ENCODE results near the gene KLRC1. TPM values are rescaled to one million over a fixed set of nuclear protein-coding genes. Genes with fewer than 3 reads are reported as not detected.
"Not testable (repeated sequence)": the region's sequence is repeated elsewhere in the genome, so short reads cannot be mapped to it uniquely, and the experiment has no call there.

The KLRC1 gene
- total RNA-seq, 4 donors from 2014 or later = 0.62 to 1.1 TPM; not detected in 2

DNA sequence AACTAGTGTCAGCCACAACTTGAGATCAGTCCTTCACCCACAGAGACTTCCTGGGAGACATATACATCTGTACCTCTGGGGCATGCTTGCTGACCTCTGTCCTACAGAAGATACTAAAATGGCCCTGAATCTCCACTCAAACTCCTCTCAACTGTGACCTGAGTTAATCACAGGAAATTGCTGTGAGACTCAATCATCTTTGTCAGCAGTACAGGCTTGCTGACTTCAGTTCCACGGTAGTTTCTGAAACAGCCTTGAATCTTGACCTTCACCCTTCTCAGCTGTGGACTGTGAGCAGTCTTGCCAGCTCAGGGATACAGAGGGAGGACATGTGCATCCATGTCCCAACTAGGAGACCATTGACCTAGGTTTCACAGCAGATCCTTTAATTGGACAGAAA, 1.4 kb upstream of the KLRC1 start:
- TF ChIP-seq, protein P1, sequence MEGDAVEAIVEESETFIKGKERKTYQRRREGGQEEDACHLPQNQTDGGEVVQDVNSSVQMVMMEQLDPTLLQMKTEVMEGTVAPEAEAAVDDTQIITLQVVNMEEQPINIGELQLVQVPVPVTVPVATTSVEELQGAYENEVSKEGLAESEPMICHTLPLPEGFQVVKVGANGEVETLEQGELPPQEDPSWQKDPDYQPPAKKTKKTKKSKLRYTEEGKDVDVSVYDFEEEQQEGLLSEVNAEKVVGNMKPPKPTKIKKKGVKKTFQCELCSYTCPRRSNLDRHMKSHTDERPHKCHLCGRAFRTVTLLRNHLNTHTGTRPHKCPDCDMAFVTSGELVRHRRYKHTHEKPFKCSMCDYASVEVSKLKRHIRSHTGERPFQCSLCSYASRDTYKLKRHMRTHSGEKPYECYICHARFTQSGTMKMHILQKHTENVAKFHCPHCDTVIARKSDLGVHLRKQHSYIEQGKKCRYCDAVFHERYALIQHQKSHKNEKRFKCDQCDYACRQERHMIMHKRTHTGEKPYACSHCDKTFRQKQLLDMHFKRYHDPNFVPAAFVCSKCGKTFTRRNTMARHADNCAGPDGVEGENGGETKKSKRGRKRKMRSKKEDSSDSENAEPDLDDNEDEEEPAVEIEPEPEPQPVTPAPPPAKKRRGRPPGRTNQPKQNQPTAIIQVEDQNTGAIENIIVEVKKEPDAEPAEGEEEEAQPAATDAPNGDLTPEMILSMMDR (IDR thresholded peaks at IDR 0.05) = no peak
- no peak for TF ChIP-seq POLR2AphosphoS5 (IDR thresholded peaks at IDR 0.05)
- TF ChIP-seq POLR2A (IDR thresholded peaks at IDR 0.05) = no peak
- TF ChIP-seq EP300 (IDR thresholded peaks at IDR 0.05) = no peak
- Histone ChIP-seq H3K9me3 (peaks cover 0 to 26% (median 0%) of the 10 kb centered on the region in 3 donors), H3K27ac (no peak overlapping the region), H3K36me3 (no peaks in the 10 kb centered on the region), H3K4me3 (no peak overlapping the region), H3K27me3 (no peaks in the 10 kb centered on the region), H3K4me1 (no peaks in the 10 kb centered on the region)
- ATAC-seq = no peak
- 75% methylated on average over 1 of the region's 1 CpG; no CpG with 5 or more reads in 1 of the 2 donors for WGBS, 2 donors (ENCODE audit: low coverage in 1 of 2)

DNA sequence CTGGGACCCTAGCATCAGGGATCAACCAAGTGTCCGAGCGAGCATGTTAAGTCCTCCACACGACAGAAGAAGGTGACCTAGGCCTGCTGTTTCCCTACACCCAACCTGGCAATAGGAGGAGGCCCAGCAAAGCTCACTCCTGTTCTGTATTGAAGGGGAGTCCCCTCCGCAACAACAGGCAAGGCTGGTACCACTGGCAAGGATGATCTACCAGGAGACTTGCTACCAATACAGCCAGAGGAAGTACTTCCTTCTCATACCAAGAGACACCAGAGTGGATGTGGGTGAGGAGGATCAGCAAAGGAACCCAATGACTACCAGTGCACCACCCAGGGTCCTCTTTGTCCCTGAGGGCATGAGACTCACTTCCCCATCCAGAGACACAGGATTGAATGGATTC, 4.9 kb downstream of the KLRC1 start:
- TF ChIP-seq EP300 (IDR thresholded peaks at IDR 0.05) = no peak
- TF ChIP-seq POLR2AphosphoS5 (IDR thresholded peaks at IDR 0.05) = no peak
- TF ChIP-seq, protein P1 (IDR thresholded peaks at IDR 0.05) = no peak
- no peak for TF ChIP-seq POLR2A (IDR thresholded peaks at IDR 0.05)
- 50 to 80% methylated on average over 1 of the region's 4 CpGs for WGBS, 2 donors (ENCODE audit: low coverage in 1 of 2)
- Histone ChIP-seq H3K4me1 (no peaks in the 10 kb centered on the region), H3K9me3 (no peaks in the 10 kb centered on the region), H3K4me3 (no peak overlapping the region), H3K36me3 (no peaks in the 10 kb centered on the region), H3K27ac (no peak overlapping the region), H3K27me3 (no peaks in the 10 kb centered on the region)
- ATAC-seq = no peak

DNA sequence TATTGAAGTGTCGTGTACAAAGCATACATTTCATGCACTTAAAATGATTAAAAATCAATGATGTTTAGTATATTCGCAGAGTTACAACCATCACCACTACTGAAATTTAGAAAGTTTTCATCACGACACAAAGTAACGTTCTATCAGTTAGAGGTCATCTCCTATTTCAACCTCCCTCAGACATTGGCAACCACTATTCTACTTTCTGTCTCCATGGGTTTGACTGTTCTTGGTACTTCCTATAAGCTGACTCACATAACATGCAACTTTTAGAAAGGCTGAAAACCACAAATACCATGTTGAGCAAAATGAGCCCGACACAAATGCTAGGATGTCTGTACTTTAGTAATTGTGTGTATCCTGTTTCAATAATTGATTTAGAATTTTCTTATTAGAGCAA, 7.1 kb downstream of the KLRC1 start:
- not testable (repeated sequence) for H3K4me1 ChIP-seq, H3K27ac ChIP-seq, H3K27me3 ChIP-seq, H3K36me3 ChIP-seq, H3K4me3 ChIP-seq, ATAC-seq, H3K9me3 ChIP-seq
- 76 to 78% methylated on average over 5 of the region's 5 CpGs for WGBS, 2 donors (ENCODE audit: low coverage in 1 of 2)

DNA sequence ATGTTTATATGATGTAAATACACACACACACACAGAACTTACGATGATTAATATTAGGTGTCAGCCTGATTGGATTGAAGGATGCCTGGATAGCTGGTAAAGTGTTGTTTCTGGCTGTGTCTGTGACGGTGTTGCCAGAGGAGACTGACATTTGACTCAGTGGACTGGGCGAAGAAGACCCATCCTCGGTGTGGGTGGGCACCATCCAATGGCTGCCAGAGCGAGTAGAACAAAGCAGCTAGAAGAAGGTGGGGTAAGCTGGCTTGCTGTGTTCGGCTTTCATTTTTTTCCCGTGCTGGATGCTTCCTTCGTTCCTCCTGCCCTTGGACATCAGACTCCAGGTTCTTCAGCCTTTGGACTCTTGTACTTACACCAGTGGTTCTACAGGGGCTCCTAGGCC, 12.0 kb downstream of the KLRC1 start:
- not testable (repeated sequence) for H3K4me1 ChIP-seq, ATAC-seq, H3K9me3 ChIP-seq, H3K36me3 ChIP-seq, H3K27ac ChIP-seq, H3K27me3 ChIP-seq, H3K4me3 ChIP-seq
- 91 to 92% methylated on average over 7 to 8 of the region's 8 CpGs for WGBS, 2 donors (ENCODE audit: low coverage in 1 of 2)

DNA sequence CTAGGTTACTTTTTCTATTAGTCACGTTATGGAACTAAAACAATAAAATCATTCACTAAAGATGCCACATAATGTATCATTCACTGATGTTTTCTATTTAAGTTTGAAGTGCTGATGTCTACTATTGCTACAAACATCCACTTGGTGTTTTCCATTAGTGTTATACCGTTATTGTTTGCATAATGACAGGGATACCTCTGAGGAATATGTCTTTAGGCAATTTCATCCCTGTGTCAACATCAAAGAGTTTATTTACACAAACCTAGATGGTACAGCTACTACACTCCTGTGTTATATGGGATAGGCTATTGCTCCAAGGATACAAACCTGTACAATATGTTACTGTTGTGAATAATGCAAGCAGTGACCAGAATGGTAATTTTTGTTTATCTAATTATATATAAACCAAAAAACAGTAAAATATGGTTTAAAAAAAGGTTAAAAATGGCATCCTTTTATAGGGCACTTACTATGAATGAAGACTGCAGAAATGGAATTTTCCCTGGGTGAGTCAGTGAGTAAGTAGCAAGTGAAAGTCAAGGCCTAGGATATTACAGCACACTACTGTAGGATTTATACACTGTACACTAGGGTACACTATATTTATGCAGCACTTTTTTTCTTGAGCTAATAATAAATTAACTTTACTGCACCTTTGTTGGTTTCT, 13.4 kb downstream of the KLRC1 start:
- H3K4me1 ChIP-seq, H3K27me3 ChIP-seq, ATAC-seq, H3K27ac ChIP-seq, H3K4me3 ChIP-seq, H3K36me3 ChIP-seq, H3K9me3 ChIP-seq: not testable (repeated sequence)
- WGBS, 2 donors (ENCODE audit: low coverage in 1 of 2) = 71 to 78% methylated on average over 1 to 2 of the region's 2 CpGs

DNA sequence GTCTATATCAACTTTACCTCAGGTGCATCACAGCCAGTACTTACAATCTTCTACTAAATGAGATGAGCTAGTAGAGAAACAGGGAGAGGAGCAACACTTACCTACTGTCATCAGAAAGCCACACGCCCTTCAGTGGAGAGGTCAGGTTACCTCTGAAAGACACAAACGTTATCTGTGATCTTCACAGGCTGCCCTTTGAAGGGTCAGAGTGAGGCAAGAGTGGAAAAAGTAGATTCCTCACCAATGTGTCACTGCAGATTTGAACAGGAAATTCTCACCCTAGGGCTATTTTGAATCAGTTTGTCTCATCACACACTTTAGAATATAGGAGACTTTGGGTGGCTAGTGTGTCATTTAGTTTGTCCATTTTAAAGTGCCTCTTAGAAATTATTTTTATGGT, 15.6 kb downstream of the KLRC1 start:
- H3K4me3 ChIP-seq, H3K27me3 ChIP-seq, H3K4me1 ChIP-seq, H3K27ac ChIP-seq, ATAC-seq, H3K9me3 ChIP-seq, H3K36me3 ChIP-seq: not testable (repeated sequence)
- WGBS, 2 donors (ENCODE audit: low coverage in 1 of 2) = no CpG with 5 or more reads among the region's 2 CpGs

DNA sequence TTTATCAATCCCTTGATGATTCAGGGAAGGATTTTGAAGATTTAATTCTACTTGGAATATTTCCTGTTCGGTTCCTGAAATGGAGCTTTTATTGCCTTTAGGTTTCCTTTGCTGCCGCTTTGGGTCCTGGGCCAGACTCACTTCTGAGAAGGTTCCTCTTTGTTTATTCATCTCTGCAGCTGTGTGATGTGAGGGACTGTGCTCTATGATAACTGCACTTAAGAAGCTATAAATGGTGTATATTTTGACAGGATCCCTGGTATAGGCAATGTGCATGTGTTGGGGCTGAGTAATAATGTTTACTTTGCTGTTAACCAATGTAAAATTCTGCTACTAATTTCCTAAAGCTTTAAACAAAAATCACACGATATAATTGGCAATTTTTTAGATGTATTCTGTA, 17.4 kb downstream of the KLRC1 start, which contains the start of gene KLRC2:
KLRC2 (minus strand) TSS at position 195 of the 400 bp plus-strand sequence; CDS start at position 171, 24 bp downstream.
- not testable (repeated sequence) for H3K36me3 ChIP-seq, ATAC-seq, H3K9me3 ChIP-seq, H3K27ac ChIP-seq, H3K4me3 ChIP-seq, H3K4me1 ChIP-seq, H3K27me3 ChIP-seq
- 19 to 40% methylated on average over 3 of the region's 3 CpGs for WGBS, 2 donors (ENCODE audit: low coverage in 1 of 2)

DNA sequence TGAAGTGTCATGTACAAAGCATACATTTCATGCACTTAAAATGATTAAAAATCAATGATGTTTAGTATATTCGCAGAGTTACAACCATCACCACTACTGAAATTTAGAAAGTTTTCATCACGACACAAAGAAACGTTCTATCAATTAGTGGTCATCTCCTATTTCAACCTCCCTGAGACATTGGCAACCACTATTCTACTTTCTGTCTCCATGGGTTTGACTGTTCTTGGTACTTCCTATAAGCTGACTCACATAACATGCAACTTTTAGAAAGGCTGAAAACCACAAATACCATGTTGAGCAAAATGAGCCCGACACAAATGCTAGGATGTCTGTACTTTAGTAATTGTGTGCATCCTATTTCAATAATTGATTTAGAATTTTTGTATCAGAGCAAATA, 22.6 kb downstream of the KLRC1 start:
- not testable (repeated sequence) for H3K36me3 ChIP-seq, H3K4me3 ChIP-seq, H3K27me3 ChIP-seq, H3K4me1 ChIP-seq, H3K9me3 ChIP-seq, H3K27ac ChIP-seq, ATAC-seq
- 88 to 91% methylated on average over 4 of the region's 4 CpGs for WGBS, 2 donors (ENCODE audit: low coverage in 1 of 2)

DNA sequence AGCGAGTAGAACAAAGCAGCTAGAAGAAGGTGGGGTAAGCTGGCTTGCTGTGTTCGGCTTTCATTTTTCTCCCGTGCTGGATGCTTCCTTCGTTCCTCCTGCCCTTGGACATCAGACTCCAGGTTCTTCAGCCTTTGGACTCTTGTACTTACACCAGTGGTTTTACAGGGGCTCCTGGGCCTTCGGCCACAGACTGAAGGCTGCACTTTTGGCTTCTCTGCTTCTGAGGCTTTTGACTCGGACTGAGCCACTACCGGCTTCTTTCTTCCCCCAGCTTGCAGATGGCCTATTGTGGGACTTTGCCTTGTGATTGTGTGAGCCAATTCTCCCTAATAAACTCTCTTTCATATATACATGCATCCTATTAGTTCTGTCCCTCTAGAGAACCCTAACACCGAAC, 27.2 kb downstream of the KLRC1 start:
- H3K4me3 ChIP-seq, H3K27ac ChIP-seq, H3K9me3 ChIP-seq, H3K36me3 ChIP-seq, H3K4me1 ChIP-seq, ATAC-seq, H3K27me3 ChIP-seq: not testable (repeated sequence)
- 76 to 89% methylated on average over 5 to 8 of the region's 8 CpGs for WGBS, 2 donors (ENCODE audit: low coverage in 1 of 2)

DNA sequence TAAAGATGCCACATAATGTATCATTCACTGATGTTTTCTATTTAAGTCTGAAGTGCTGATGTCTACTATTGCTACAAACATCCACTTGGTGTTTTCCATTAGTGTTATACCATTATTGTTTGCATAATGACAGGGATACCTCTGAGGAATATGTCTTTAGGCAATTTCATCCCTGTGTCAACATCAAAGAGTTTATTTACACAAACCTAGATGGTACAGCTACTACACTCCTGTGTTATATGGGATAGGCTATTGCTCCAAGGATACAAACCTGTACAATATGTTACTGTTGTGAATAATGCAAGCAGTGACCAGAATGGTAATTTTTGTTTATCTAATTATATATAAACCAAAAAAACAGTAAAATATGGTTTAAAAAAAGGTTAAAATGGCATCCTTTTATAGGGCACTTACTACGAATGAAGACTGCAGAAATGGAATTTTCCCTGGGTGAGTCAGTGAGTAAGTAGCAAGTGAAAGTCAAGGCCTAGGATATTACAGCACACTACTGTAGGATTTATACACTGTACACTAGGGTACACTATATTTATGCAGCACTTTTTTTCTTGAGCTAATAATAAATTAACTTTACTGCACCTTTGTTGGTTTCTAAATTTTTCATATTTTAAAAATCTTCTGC, 28.8 kb downstream of the KLRC1 start:
- H3K27me3 ChIP-seq, H3K4me3 ChIP-seq, H3K36me3 ChIP-seq, H3K4me1 ChIP-seq, H3K9me3 ChIP-seq, ATAC-seq, H3K27ac ChIP-seq: not testable (repeated sequence)
- no CpG with 5 or more reads among the region's 1 CpG for WGBS, 2 donors (ENCODE audit: low coverage in 1 of 2)

DNA sequence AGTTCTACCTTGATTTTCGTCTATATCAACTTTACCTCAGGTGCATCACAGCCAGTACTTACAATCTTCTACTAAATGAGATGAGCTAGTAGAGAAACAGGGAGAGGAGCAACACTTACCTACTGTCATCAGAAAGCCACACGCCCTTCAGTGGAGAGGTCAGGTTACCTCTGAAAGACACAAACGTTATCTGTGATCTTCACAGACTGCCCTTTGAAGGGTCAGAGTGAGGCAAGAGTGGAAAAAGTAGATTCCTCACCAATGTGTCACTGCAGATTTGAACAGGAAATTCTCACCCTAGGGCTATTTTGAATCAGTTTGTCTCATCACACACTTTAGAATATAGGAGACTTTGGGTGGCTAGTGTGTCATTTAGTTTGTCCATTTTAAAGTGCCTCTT, 31.0 kb downstream of the KLRC1 start:
- not testable (repeated sequence) for H3K4me3 ChIP-seq, H3K4me1 ChIP-seq, H3K27me3 ChIP-seq, ATAC-seq, H3K9me3 ChIP-seq, H3K27ac ChIP-seq, H3K36me3 ChIP-seq
- WGBS, 2 donors (ENCODE audit: low coverage in 1 of 2) = 17 to 25% methylated on average over 1 of the region's 3 CpGs

Measured in gastroesophageal sphincter (tissue), 4 donors.